Body of pancreas (tissue), 4 donors: ENCODE data around the gene IRF7.

Source experiments
- CTCF ChIP-seq, 7 experiments: fragments of 450-650 bp in 4 of 7; fragments of 200-600 bp in 3 of 7; sonication (generic) in 3 of 7; IDR thresholded peaks; one replicate each; pipeline ENCODE4 v1.5.1; 2016 to 2019; ENCODE audit warnings: antibody characterized with exemption in 7 of 7
- POLR2A ChIP-seq, 3 donors: fragments of 450-650 bp; IDR thresholded peaks; one replicate each; pipeline ENCODE4 v1.6.1; 2016; ENCODE audit warnings: antibody characterized with exemption in 3 of 3, mild to moderate bottlenecking in 2 of 3

GRCh38 chr11:640021-640706 lies 24.4 kb upstream of the IRF7 start:
- TF ChIP-seq CTCF (IDR thresholded peaks at IDR 0.05) (no peak), POLR2A (IDR thresholded peaks at IDR 0.05) (no peak)
